Measurements from ENCODE around the gene NTN3.
A peak's percentile ranks its signal among the peaks of the same experiment; 100 is the strongest.

NTN3 gene

DNA sequence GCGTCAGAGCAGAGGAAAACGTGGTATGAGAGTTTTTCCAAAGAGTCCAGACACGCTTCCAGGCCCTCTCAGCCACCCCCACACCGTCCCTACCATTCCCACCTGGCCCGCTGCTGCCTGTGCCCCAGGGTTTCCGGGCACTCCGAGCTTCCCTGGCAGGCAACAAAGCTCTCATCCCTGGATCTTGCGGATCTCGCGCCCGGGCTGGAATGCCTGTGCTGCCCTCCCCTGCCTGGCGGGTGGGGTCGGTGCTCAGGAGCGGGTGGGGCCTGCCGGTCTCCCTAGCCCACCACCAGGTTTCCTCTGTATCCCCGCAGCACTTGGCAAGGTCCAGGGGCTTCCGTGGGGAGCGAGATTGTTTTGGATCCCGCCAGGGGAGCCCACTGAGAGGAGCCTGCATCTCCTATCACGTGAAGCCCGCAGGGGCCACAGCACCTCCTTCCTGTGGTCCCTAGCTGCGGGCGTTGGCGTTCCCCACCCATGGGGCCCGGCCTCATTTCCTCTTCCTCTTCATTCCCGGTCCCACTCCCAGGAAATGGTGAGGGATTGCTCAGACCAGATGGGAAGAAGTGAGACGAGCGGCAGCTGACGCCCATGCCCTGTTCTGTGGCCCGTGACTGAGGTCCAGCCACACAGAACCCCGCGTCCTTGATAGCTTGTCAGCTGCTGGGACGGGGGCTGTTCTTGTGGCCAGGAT lies 14.9 kb downstream of the NTN3 start:
- TF ChIP-seq, protein P1, sequence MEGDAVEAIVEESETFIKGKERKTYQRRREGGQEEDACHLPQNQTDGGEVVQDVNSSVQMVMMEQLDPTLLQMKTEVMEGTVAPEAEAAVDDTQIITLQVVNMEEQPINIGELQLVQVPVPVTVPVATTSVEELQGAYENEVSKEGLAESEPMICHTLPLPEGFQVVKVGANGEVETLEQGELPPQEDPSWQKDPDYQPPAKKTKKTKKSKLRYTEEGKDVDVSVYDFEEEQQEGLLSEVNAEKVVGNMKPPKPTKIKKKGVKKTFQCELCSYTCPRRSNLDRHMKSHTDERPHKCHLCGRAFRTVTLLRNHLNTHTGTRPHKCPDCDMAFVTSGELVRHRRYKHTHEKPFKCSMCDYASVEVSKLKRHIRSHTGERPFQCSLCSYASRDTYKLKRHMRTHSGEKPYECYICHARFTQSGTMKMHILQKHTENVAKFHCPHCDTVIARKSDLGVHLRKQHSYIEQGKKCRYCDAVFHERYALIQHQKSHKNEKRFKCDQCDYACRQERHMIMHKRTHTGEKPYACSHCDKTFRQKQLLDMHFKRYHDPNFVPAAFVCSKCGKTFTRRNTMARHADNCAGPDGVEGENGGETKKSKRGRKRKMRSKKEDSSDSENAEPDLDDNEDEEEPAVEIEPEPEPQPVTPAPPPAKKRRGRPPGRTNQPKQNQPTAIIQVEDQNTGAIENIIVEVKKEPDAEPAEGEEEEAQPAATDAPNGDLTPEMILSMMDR (conservative IDR thresholded peaks at IDR 0.05; ENCODE audit: low read depth, low read length) = no peak
- DNase-seq (ENCODE audit: low read depth) = no peak
- no peak overlapping the region for H3K4me3 ChIP-seq (ENCODE audit: low read depth, low read length)

DNA sequence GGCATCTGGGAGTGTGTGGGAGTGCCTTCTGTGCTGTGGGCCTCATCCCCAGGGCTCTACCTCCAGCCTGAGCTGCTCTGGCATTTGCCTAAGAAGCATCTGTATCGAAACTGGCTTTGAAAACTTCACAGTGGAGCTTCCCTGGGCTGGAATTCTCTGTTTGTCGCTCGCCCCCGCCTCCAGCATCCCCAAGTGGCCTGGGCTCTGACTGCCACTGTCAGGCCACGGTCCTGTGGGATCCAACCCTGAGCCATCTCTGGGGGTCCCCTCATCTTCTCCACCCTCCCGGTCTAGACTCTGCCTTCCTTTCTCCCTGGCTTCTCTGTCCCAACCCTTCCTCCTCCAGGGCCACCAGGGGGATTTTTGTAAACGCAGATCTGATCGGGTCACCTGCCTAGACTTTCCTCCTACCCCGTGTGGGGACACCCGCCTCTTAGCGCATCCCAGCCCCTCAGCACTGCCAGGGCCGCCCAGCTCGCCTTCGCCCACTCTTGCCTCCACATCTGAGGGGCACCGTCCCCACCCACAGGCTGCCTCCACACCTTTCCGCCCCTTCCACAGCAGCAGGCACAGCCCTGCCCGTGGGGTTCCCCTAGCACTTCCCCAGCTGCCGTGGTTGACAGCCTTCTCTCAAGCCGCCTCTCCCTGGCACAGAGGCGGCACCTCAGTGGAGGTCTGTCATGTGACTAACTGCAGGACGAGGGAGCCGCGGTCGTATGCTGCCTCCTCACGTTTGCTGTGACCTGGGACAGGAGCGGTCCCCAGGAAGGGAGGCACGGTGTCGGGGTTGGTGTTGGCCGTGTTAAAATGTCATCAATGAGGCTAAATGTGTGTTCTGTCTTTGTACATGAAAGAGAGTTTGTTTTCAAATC lies 15.8 kb downstream of the NTN3 start:
- peak; percentile 31 for DNase-seq (ENCODE audit: low read depth)
- TF ChIP-seq, protein P1 (conservative IDR thresholded peaks at IDR 0.05; ENCODE audit: low read depth, low read length) = peak; percentile 9
- H3K4me3 ChIP-seq (ENCODE audit: low read depth, low read length) = no peak overlapping the region

DNA sequence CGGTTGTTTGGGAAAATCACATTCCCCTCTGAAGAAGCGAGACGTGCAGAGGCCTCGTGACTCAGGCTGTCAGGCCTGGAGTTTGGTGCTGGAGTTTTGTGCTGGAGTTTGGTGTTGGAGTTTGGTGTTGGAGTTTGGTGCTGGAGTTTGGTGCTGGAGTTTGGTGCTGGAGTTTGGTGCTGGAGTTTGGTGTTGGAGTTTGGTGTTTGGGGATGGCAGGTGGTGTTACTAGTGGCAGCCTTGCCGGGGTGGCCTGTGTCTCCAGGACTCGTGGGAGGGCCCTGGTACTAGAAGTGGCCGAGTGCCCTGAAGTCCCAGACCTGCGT lies 16.4 kb downstream of the NTN3 start:
- TF ChIP-seq, protein P1 (conservative IDR thresholded peaks at IDR 0.05; ENCODE audit: low read depth, low read length) = no peak
- no peak for DNase-seq (ENCODE audit: low read depth)
- no peak overlapping the region for H3K4me3 ChIP-seq (ENCODE audit: low read depth, low read length)

DNA sequence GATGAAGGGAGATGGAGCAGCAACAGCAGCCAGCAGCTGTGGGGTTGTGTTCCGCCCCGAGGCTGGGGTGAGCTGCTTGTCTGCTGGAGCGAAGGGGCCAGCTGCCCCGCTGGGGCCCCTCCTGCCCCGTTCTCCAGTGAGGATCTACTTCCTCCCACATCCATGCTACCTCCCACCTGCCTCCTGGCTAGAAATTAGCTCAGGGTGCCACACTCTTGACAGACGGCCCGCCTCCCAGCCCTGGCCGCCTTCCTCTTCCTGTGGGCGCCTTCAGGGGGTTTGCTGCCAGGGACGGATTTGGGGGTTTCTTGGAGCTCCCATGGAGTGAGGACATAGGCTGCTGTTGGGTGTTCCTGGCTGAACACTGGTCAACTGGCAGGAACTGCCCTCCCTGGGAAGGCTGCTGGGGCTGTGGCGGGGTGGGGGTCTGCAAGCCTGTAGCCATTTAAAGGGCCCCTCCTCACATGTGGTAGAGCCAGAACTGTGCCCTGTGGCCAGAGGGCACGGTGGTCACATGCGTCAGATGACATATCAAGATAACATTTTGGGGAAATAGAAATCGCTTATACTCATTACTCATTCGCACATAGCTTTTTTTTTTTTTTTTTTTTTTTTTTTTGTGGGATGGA lies 16.9 kb downstream of the NTN3 start:
- no peak overlapping the region for H3K4me3 ChIP-seq (ENCODE audit: low read depth, low read length)
- DNase-seq (ENCODE audit: low read depth) = no peak
- TF ChIP-seq, protein P1 (conservative IDR thresholded peaks at IDR 0.05; ENCODE audit: low read depth, low read length) = no peak

DNA sequence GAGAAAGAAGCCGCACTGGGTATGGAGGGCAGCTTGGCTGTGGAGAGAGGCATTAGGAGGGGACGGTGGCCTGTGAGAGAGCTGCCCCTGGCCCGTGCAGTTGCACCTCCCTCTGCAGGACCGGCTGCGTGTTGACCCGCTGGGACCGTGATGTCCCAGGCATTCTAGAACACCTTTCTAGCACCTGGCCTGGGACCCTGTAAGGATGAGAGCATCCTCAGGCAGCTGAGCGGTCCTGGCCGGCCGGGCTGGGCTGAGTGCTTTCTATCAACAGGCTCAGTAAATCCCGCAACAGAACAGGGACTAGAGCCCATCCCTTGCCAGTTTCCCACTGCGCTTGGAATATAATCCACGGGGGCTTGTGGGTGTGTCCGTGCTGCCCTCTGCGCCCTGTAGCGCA lies 18.5 kb downstream of the NTN3 start:
- no peak for DNase-seq (ENCODE audit: low read depth)
- H3K4me3 ChIP-seq (ENCODE audit: low read depth, low read length) = no peak overlapping the region
- TF ChIP-seq, protein P1 (conservative IDR thresholded peaks at IDR 0.05; ENCODE audit: low read depth, low read length) = no peak

DNA sequence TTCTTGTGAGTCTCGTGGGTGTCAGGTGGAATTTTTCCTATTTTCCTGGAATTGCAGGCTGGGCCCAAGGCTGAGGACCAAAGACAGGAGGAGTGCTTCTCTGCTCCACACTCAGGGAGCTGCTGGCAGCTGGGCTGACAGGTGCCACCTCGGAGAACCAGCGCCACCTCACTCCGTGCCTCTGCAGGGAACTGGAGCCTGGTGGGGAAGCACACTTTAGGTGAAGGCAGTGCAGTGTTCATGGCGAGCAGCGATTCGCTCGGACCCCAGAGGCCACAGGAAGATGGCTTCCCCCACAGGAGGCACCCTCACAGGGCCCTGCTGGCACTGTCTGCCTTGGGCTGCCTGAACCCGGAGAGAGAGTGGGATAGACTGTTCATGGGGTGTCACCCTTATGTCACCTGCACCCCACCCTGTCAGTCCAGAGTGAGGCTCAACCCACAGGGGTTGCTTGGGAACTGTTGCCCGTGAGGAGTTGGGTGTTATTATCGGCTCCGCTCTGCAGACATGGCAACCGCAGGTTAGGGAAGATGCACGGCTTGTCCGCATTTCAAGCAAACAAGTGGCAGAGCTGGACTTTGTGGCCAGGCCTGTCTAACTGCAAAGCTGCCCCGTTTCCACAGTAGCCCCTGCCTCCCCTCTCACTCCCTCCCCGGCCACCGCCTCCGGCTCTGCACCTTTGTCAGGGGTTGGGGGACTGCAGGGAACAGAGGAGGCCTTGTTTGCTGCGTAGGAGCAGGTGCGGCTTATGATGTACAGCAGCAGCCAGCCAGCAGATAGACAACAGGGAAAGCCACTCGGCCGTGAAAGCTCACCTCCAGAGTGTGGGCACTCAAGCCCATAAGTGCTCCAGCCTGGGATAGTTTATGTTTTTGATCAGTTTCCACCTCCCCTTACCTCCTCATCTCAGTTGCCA lies 19.4 kb downstream of the NTN3 start:
- TF ChIP-seq, protein P1 (conservative IDR thresholded peaks at IDR 0.05; ENCODE audit: low read depth, low read length) = no peak
- H3K4me3 ChIP-seq (ENCODE audit: low read depth, low read length) = no peak overlapping the region
- no peak for DNase-seq (ENCODE audit: low read depth)

Measured in choroid plexus epithelial cell (primary cell).